AG20443 (cell line): ENCODE results near the gene RFC3.
"Not testable (repeated sequence)": the region's sequence is repeated elsewhere in the genome, so short reads cannot be mapped to it uniquely, and the experiment has no call there.

Source experiments
- DNase-seq: peaks from one replicate; pipeline ENCODE4 v3.0.0; 2012; ENCODE audit warnings: low spot score, mixed read lengths

Gene RFC3

DNA sequence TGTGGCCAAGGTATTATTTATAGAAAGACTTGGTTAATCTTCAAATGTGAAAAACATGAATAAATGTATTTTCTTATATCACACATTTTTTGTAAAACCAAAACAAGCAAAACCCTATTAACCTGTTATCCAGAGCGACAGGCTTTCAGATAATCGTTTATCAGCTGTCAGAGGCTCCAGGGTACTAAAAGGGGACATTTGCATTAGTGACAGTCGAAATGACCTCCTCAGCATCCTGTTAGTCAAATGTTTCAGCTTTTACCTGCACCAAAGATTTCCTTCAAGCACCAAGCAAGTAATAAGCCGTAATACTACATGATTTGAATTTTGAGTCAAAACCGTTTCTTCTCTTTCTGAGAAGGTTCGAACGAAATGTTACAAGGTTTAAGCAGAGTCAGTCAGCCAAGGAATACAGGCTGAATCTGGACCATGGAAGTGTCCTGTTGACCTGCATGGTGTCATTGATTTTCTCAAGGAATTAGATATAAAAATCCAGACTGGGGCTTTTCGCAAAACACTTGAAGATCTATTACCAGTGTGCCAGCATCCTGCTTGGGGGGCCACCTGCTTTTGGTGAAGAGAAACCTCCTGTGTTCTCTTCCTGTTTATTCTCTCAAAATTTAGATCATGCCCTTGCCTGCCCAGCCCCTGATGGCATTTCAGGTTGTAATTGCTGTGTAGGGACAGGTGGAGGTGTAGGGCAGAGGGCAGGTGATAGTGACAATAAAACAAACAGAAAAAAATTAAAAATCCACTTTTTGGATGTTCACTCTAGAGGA, 11.3 kb upstream of the RFC3 start:
- no peak for DNase-seq

DNA sequence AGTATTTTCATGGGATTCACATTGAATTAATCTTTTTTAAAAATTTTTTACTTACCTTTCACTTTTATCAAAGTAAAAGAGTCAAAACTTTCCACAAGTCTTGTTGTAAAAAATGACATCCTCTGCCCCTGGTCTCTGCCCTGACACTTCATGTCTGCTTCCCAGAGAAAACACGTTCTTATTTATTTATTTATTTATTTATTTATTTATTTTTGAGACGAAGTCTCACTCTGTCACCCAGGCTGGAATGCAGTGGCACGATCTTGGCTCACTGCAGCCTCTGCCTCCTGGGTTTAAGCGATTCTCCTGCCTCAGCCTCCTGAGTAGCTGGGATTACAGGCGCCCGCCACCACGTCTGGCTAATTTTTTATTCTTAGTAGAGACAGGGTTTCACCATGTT, 5.1 kb upstream of the RFC3 start:
- DNase-seq, result not testable (repeated sequence)

DNA sequence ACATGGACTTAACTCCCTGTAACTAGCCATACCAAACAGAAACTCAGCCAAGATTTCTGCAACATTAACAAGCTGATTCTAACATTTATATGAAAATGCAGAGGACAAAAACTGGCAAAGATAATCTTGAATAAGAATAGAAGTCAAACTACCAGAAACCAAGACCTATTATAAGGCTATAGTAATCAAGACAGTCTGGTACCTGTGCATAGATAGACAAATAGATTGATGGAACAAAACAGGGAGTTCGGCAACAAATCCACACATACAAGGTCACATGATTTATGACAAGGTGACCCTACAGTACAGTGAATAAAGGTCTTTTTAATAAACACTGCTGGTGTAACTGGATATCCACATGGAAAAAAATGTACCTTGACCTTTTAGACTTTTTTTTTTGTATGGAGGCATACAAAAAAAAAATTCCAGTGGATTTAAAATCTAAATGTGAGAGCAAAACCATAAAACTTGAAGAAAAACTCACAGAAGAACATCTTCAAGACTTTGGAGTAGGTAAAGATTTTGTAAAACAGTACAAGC, 2.9 kb upstream of the RFC3 start:
- no peak for DNase-seq

DNA sequence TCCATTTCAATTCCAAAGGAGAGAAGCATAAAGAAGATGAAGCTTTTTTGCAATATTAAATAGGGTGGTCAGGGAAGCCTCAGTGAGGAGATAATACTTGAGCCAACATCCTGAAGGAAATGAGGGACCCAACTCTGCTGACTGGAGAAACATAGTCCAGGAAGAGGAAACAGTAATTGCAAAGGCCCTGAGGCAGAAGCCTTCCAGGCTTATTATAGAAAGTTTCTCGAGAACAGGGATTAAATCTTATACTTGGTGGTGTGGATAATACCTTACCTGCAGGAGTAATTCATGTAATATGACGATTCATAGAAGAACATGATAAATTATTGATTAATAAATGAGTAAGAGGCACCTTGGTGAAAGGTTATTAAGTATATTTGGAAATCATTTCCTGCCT, 1.0 kb upstream of the RFC3 start:
- DNase-seq, result no peak

DNA sequence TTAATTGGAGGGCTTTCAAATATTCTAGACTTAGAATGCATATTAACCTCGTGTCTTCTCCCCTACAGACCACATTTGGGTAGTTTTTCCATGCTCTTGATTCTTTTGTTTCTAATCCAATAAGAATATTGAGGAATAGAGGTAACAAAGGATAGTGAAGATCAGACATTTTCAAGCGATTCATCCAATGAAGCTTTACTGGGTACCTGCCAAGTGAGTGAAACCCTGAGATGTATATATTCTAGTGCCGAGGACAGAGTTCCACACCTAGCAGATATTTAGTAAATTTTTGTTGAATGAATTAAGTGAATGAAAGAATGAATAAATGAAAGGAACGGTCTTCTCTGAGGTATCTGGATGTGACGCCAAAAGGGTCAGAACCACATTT, 442 bp upstream of the RFC3 start:
- no peak for DNase-seq

DNA sequence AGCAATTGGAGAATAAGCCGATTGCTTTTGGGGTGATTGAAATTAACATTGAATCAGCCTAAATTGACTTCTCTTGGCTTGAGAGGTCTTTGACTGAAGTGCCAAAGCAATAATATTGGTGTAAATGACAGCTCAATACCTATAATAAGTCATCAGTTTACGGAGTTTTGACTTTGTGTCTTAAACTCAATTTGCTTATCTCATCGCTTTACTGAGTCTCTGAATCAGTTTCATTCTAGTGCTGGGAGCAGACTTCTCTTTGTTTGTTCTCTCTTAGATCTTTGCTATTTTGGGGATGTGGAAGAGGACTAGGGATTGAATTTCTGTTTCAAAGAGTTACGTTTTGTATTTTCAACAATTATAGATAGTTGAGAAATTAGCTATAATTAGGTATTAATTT, 7.1 kb downstream of the RFC3 start:
- DNase-seq, result no peak

DNA sequence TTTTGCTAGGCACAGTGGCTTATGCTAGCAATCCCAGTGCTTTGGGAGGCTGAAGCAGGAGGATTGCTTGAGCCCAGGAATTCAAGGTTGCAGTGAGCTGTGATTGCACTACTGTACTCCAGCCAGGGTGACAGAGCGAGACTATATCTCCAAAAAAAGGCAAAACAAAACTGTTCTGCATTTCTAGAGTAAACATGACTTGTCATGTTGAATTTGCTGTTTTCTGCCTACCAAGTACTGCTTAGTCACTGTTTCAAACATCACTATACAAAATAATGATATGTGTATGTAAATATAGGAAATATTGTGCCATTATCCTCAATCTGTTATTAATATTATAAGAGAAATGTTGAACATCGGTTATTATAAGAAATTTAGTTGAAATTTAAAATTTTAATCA, 9.2 kb downstream of the RFC3 start:
- DNase-seq, result no peak

DNA sequence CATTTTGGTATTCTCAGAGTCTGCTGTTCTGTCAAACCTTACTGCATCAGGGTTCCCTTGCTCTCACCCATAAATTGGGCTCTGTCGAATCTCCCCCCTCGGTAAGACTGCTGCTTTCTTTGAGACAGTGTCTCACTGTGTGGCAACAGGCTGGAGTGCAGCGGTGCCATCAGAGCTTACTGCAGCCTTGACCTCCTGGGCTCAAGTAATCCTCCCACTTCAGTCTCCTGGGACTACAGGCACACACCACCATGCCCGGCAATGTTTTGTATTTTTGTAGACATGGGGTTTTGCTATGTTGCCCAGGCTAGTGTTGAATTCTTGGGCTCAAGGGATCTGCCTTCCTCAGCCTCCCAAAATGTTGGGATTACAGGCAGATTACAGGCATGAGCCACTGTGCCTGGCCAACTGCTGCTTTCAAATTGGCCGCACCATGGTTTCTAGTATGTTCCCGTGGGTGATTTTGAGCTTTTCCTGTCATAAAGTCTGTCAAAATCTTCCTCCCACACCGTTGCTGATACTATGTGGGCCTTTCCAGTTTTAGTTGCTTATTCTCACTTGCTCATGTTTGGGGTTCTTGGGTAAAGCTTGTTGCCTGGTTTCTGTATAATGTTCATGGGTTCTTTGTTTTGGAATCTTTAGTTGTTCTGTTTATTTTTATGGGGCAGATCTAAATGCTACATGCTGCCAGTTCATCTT, 10.6 kb downstream of the RFC3 start:
- no peak for DNase-seq

DNA sequence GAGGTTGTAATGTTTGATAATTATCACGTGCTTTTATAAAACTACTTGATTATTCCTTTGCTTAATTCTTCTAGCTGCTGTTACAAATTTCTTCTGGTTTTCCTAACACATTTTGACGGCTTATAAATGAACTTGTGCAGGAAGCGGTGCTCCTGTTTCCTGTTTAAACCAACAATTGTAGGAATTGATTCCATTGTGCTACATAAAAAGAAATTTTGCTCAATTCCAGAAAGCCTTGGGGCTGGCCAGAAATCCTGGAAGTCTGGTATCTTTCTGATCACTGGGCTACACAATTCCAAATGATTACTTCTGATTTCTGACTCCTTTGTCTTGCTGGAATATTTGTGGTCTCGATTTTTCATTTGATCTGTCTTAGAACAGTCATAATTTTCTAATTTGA, 14.9 kb downstream of the RFC3 start:
- no peak for DNase-seq

DNA sequence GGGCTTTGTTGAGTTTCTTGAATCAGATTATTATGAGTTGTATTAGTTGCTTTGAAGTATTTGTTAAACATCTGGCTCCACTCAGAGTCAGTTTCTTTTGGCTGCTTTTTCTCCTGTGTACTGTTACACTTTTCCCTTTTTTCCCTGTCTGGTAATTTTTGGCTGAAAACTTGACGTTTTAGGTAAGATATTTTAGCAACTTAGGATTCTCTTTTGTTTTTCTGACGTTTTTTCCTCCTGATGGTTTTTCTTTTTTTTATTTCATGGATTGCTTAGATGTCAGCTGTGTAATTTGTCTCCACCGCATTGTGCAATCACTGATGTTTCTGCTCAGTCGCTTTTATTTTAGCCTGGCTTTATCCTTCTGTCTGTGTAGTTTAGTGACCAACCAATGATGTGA, 20.7 kb downstream of the RFC3 start:
- DNase-seq, result peak; percentile 43

DNA sequence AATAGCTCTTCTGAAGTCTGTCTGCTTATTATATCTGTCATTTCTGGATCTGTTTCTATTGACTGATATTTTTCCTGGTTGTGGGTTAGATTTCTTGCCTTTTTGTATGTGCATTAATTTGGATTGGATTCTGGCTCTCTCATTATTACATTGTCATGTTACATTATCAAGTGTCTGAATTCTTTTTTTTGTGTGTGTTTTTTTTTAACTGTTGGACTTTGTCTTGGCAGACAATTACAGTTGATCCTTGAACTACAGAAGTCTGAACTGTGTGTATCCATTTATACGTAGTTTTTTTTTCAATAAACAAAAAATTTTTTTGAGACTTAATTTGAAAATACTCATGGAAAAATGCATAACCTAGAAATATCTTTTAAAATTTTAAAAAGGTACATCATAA, 22.5 kb downstream of the RFC3 start:
- no peak for DNase-seq

DNA sequence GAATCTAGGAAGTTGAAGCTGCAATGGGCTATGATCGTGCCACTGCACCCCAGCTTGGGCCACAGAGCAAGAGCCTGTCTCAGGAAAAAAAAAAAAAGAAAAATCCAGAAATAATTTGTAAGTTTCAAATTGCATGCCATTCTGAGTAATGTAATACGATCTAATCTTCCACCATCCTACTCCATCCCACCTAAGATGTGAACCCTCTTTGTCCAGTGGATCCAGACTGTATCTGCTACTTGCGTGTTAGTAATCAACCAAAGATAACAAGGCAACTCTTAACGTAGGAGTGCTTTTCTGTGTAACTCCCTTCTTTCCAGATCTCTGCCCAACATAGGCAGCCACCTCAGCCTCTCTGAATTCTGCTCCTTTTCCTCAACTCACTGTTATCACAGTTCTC, 24.3 kb downstream of the RFC3 start:
- no peak for DNase-seq

DNA sequence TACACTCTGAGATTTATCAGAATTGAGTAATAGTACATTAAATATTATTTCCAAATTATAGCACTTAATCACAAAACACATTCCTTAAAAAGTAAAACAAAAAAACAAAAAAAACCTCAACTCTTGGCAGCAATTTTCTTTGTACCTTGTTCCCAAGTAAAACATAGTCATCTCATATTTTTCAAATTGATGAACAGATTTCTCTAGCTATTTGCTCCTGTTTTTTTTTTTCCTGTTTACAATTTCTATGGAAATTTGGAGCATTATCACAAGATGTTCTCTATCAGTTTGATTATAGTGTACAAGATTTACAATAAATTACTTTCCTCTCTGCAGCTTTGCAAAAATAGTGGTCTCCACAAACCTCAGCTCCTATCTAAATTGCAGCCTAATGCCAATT, 25.0 kb downstream of the RFC3 start:
- DNase-seq, result no peak

DNA sequence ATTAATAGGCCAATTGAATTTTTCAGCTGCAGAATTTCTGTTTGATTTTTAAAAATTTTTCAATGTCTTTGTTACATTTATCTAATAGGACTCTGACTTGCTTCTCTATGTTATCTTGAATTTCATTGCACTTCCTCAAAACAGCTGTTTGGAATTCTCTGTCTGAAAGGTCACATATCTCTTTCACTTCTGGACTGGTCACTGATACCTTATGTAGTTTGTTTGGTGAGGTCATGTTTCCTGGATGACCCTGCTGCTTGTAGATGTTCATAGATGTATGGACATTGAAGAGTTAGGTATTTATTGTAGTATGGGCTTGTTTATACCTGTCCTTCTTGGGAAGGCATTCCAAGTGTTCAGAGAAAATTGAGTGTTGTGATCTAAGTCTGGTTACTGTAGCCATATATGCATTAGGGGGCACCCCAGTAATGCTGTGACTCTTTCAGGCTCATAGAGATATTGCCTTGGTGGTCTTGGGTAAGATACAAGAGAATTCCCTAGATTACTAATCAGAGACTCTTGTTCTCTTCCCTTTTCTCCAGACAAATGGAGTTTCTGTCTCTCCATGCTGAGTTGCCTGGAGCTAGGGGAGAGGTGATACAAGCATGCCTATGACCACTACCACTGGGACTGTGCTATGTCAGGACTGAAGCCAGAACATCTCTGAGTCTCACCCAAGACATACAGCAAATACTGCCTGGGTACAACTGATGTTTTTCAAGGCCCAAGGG, 27.8 kb downstream of the RFC3 start:
- no peak for DNase-seq

DNA sequence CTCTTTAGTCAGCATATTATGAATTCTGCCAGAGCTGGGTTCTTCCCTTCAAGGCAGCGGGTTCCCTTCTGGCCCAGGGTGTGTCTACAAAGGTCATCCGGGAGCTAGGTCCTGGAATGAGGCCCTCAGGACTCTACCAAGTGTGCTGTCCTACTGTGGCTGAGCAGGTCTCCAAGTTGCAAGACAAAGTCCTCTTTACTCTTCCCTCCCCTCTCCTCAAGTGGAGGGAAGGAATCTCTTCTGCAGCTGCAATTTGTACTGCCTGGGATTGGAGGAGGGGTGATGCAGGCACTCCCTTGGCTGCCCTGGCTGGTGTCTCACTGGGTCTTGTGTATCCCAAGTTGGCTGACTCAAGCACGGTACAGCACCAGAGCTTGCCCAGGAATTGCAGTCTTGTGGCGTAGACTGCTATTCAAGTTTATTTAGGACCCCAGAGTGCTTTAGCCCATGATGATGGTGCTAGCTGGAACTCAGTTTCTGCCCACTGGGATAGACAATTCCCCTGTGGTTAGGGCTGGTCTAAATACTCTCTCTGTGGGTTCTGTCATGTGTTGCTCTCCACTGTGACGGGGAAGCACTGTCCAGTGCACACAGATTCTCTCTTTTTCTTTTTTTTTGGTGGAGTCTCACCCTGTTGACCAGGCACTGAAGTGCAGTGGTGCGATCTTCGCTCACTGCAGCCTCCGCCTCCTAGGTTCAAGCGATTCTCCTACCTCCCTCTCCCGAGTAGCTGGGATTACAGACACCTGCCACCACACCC, 28.5 kb downstream of the RFC3 start:
- no peak for DNase-seq

DNA sequence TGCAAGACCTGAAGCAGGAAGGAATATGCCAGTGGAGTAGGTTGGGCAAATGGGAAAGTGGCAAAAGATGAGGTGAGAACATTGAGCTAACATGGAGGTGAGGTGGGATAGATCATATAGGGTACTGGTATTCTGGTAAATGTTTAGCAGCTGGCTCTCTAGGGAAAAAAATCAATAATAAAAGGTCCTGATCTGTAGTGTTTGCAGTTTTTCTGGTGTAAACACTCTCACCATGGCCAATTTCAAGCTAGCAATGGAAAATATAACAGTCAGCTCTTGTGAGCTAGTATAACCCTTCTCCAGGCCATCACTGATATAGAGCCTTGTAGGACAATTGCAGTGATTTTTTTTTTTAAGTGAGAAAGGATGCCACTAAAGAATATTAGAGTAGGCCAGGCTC, 31.3 kb downstream of the RFC3 start:
- no peak for DNase-seq

DNA sequence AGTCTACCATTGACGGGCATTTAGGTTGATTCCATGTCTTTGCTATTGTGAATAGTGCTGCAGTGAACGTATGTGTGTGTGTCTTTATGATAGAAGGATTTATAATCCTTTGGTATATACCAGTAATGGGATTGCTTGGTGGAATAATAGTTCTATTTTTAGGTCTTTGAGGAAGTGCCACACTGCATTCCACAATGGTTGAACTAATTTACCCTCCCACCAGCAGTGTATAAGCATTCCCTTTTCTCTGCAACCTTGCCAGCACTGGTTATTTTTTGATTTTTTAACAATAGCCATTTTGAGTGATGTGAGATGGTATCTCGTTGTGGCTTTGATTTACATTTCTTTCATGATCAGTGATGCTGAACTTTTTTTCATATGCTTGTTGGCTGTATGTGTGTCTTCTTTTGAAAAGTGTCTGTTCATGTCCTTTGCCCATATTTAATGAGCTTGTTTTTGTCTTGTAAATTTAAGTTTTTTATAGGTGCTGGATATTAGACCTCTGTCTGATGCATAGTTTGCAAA, 37.5 kb downstream of the RFC3 start:
- DNase-seq, result no peak

DNA sequence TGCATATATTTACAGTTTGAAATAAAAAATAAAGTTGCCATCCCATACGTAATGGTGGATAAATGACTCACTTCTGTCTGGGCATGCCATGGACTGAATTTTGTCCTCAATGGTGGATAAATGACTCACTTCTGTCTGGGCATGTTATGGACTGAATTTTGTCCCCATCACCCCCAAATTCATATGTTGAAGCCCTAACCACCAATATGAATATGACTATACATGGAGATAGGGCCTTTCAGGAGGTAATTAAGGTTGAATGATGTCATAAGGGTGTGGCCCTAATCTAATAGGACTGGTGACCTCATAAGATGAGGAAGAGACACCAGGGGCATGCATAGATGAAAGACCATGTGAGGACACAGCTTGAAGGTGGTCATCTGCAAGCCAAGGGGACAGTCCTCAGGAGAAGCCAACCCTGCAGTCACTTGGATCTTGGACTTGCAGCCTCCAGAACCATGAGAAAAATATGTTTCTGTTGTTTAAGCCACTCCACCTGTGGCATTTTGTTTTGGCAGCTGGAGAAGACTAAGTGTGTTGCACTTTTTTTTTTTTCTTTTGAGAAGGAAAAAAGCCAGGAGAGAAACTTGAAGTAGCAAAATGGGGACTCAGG, 41.8 kb downstream of the RFC3 start:
- no peak for DNase-seq

DNA sequence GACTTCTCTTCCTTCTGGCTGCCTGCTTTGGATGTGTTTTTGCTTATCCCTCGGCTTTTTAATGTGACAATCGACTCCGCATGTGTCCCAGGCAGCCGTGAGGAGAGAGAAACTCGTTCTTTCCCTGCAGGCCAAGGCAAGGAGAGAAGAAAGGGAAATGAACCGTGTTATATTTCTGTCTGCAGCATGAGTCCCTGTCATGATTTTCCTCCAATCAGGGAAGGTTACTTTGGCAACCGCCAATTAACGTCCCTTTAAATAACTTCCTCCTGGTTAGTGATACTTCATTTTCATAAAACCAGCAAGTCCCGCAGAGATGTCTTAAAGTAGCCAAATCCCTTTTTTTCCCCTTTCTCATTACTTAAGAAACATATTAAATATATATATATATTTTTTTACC, 42.6 kb downstream of the RFC3 start:
- DNase-seq, result no peak

DNA sequence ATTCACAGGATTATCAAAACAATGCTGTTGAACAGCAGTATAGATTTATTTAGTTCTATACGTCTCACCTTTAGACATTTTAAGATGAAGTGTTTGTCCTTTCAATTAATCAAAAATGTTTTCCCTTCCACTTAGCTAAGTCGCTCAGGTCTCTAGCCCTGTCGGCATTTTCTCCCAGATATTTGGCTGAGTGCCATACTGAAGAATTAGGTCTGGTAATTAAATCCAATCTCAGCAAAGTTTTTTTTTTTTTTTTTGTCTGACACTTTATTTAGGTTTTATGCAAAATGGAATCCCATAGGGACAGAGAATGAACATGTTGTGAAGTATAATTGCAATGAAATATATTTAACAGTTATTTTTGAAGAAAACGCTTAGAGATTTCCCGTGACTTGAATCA, 44.1 kb downstream of the RFC3 start:
- DNase-seq, result no peak

DNA sequence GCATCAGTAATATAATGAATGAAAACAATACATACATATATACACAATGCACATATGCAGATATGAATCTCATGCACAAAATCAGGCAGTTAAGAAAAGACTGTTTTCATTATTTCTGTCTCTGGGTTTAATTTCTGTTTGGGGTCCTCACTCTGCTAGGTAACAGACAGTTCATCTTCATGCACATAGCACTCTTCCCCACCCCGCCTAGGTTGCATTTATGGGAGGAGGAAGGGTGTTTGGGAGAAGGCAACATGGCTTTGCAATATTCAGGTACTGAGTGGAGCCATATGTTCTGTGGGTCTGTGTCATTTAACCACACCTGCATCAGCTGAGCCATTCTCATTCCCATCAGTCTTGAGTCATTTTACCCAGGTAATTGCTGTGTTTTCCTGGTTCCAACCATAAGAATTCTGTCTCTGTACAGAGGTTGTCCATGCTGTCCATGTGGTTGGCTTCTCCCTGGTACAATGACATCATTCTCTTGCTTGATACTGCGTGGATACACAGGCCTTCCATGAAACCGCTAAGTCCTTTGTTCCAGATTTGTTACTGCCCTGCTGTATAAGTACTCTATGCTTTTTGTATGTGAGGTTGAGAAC, 45.3 kb downstream of the RFC3 start:
- no peak for DNase-seq
